SK-N-MC (cell line): ENCODE results near the gene TTLL11.

Experiments
- EZH2 ChIP-seq: fragments of 200-600 bp; sonication (generic); IDR thresholded peaks from one replicate; pipeline ENCODE4 v1.6.1; 2017; ENCODE audit warnings: antibody characterized with exemption
- FOXP2 ChIP-seq: optimal IDR thresholded peaks from 2 replicates; pipeline ENCODE3; 2011; ENCODE audit warnings: mild to moderate bottlenecking, moderate library complexity; ENCODE audit not compliant: insufficient read depth; ENCODE audit errors: extremely low read length, control extremely low read depth
- POLR2AphosphoS5 ChIP-seq: IDR thresholded peaks from 2 replicates; pipeline ENCODE4 v1.6.1; 2012; ENCODE audit warnings: mild to moderate bottlenecking, low read depth, low read length, borderline replicate concordance

GRCh38 chr9:122121931-122122330 lies 28.8 kb upstream of the TTLL11 start:
- TF ChIP-seq POLR2AphosphoS5 = no peak
- no peak for TF ChIP-seq EZH2
- TF ChIP-seq FOXP2 = no peak
